HEK293 (cell line): ENCODE results near the gene NGB.

ENCODE experiments used
- CTCF ChIA-PET: fragments of 350-600 bp; formaldehyde crosslinking; extraction: SDS; loops from one replicate; lab custom pipeline; 2021; ENCODE audit warnings: antibody characterized with exemption; lab: Yijun Ruan, JAX
- POLR2A ChIA-PET: fragments of 300-600 bp; formaldehyde crosslinking; extraction: SDS; loops from one replicate; lab custom pipeline; 2020; ENCODE audit warnings: antibody characterized with exemption, inconsistent platforms; lab: Yijun Ruan, JAX
- H3K27ac ChIP-seq: fragments of 200-500 bp; sonication (Bioruptor generic); 2 replicates; pipeline ENCODE4 v1.5.1; 2014; ENCODE audit warnings: low read depth, low read length, control low read depth, inconsistent platforms; ENCODE audit errors: extremely low read depth
- H3K36me3 ChIP-seq, 2 experiments: fragments of 200-500 bp in 1 of 2; sonication (Bioruptor generic) in 1 of 2; 1 replicate in 1 of 2; 2 replicates in 1 of 2; pipeline ENCODE4 v1.5.1; 2014 to 2017; ENCODE audit warnings: inconsistent platforms in 2 of 2, low read length in 2 of 2; ENCODE audit not compliant: control insufficient read depth in 2 of 2, insufficient read depth in 1 of 2
- H3K4me1 ChIP-seq: fragments of 200-500 bp; sonication (Bioruptor generic); 2 replicates; pipeline ENCODE4 v1.5.1; 2014; ENCODE audit warnings: mild to moderate bottlenecking, low read length, inconsistent platforms; ENCODE audit not compliant: control insufficient read depth, insufficient read depth
- H3K4me3 ChIP-seq: 2 replicates; pipeline ENCODE4 v1.5.1; 2011; ENCODE audit warnings: low read depth, mild to moderate bottlenecking, control low read depth, low read length, moderate library complexity
- H3K9me3 ChIP-seq: fragments of 200-500 bp; sonication (Bioruptor generic); 2 replicates; pipeline ENCODE4 v1.5.1; 2014; ENCODE audit warnings: low read depth, low read length, inconsistent platforms; ENCODE audit not compliant: control insufficient read depth, insufficient read depth
- FEZF1 ChIP-seq: fragments of 450-650 bp; formaldehyde crosslinking; IDR thresholded peaks from 2 replicates; pipeline ENCODE4 v1.5.1; 2016; ENCODE audit warnings: missing biosample characterization, missing genetic modification characterization
- GLI2 ChIP-seq: fragments of 450-650 bp; formaldehyde crosslinking; IDR thresholded peaks from 2 replicates; pipeline ENCODE4; 2017; ENCODE audit warnings: missing biosample characterization, missing genetic modification characterization, low read depth, borderline replicate concordance
- MYNN ChIP-seq: fragments of 450-650 bp; formaldehyde crosslinking; IDR thresholded peaks from 2 replicates; pipeline ENCODE4 v1.5.1; 2016; ENCODE audit warnings: missing biosample characterization, missing genetic modification characterization, borderline replicate concordance
- MZF1 ChIP-seq: fragments of 450-650 bp; formaldehyde crosslinking; IDR thresholded peaks from 2 replicates; pipeline ENCODE4 v1.5.1; 2017; ENCODE audit warnings: missing biosample characterization, missing genetic modification characterization, borderline replicate concordance
- RBAK ChIP-seq: fragments of 450-650 bp; formaldehyde crosslinking; IDR thresholded peaks from 2 replicates; pipeline ENCODE4 v1.5.1; 2016; ENCODE audit warnings: missing biosample characterization, missing genetic modification characterization
- REPIN1 ChIP-seq: fragments of 450-650 bp; formaldehyde crosslinking; IDR thresholded peaks from 2 replicates; pipeline ENCODE4 v1.5.1; 2017; ENCODE audit warnings: missing biosample characterization, missing genetic modification characterization, low read depth
- ZBTB1 ChIP-seq: fragments of 450-650 bp; formaldehyde crosslinking; IDR thresholded peaks from 2 replicates; pipeline ENCODE4 v1.5.1; 2016; ENCODE audit warnings: missing biosample characterization, missing genetic modification characterization
- ZFHX2 ChIP-seq: fragments of 450-650 bp; formaldehyde crosslinking; conservative IDR thresholded peaks from 2 replicates; pipeline ENCODE4 v1.5.1; 2016; ENCODE audit warnings: missing biosample characterization, missing genetic modification characterization
- ZNF140 ChIP-seq: fragments of 450-650 bp; formaldehyde crosslinking; IDR thresholded peaks from 2 replicates; pipeline ENCODE4 v1.5.1; 2016; ENCODE audit warnings: missing biosample characterization, missing genetic modification characterization
- ZNF174 ChIP-seq: fragments of 450-650 bp; formaldehyde crosslinking; IDR thresholded peaks from 2 replicates; pipeline ENCODE4 v1.5.0; 2017; ENCODE audit warnings: missing biosample characterization, mild to moderate bottlenecking, missing genetic modification characterization
- ZNF248 ChIP-seq: fragments of 450-650 bp; formaldehyde crosslinking; IDR thresholded peaks from 2 replicates; pipeline ENCODE4 v1.5.1; 2017; ENCODE audit warnings: missing biosample characterization, missing genetic modification characterization
- ZNF324 ChIP-seq: fragments of 450-650 bp; formaldehyde crosslinking; IDR thresholded peaks from 2 replicates; pipeline ENCODE4 v1.5.1; 2016; ENCODE audit warnings: missing biosample characterization, missing genetic modification characterization
- ZNF341 ChIP-seq: fragments of 450-650 bp; formaldehyde crosslinking; IDR thresholded peaks from 2 replicates; pipeline ENCODE4; 2016; ENCODE audit warnings: low read depth, missing biosample characterization, missing genetic modification characterization
- ZNF366 ChIP-seq: fragments of 450-650 bp; formaldehyde crosslinking; conservative IDR thresholded peaks from 2 replicates; pipeline ENCODE4 v1.5.1; 2016; ENCODE audit warnings: missing biosample characterization, missing genetic modification characterization
- ZNF416 ChIP-seq: fragments of 450-650 bp; formaldehyde crosslinking; IDR thresholded peaks from 2 replicates; pipeline ENCODE4 v1.5.1; 2016; ENCODE audit warnings: missing biosample characterization, missing genetic modification characterization
- ZNF600 ChIP-seq: fragments of 450-650 bp; formaldehyde crosslinking; IDR thresholded peaks from 2 replicates; pipeline ENCODE4 v1.5.1; 2016; ENCODE audit warnings: missing biosample characterization, missing genetic modification characterization
- ZSCAN23 ChIP-seq: fragments of 450-650 bp; formaldehyde crosslinking; IDR thresholded peaks from 2 replicates; pipeline ENCODE4 v1.5.1; 2016; ENCODE audit warnings: missing biosample characterization, missing genetic modification characterization
- TF ChIP-seq, protein P1 (sequence below): sonication (generic); formaldehyde crosslinking; IDR thresholded peaks from 2 replicates; pipeline ENCODE4 v1.8.1; 2022; ENCODE audit warnings: mild to moderate bottlenecking, moderate library complexity, missing genetic modification reagents
- TF ChIP-seq, protein P2 (sequence below): fragments of 450-650 bp; IDR thresholded peaks from 2 replicates; pipeline ENCODE4 v1.5.1; 2018; ENCODE audit warnings: missing biosample characterization, mild to moderate bottlenecking, missing genetic modification characterization
- TF ChIP-seq, protein P3 (sequence below): fragments of 450-650 bp; formaldehyde crosslinking; IDR thresholded peaks from 2 replicates; pipeline ENCODE4 v1.5.1; 2016; ENCODE audit warnings: missing biosample characterization, missing genetic modification characterization
- TF ChIP-seq, protein P4 (sequence below): fragments of 450-650 bp; formaldehyde crosslinking; IDR thresholded peaks from 2 replicates; pipeline ENCODE4 v1.5.1; 2017; ENCODE audit warnings: missing biosample characterization, missing genetic modification characterization

The NGB gene

DNA sequence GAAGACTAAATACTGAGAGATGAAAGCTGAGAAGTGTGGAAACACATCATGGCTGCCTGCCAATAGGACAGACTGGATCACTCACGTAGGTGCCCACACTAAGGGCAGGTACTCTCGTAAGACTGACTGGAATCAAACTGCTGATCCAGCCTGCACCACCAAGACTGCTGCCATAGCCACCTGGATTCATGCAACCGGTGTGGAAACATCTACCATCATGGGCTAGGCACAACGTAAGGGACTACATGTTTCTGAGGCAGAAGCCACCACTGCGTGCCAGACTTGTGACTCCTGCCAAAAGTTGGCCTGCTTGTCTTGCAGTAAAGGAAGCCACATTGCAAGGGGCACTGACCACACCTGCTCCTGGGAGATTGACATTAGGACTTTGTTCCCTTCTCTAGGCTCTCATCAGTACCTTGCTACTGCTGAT lies 45.9 kb upstream of the NGB start:
- H3K36me3 ChIP-seq: no peaks in the 10 kb centered on the region
- TF ChIP-seq MZF1 (no peak), ZNF600 (tag by site-specific recombination) (peak; percentile 21; the same call in 1 of the 2 replicates)
- H3K4me1 ChIP-seq: peaks cover 31% of the 10 kb centered on the region
- H3K9me3 ChIP-seq: no peaks in the 10 kb centered on the region
- H3K27ac ChIP-seq: no peak overlapping the region; the same call in 1 of the 2 replicates
- ChIA-PET CTCF (interaction anchor here (0.6 to 6.8 kb wide), 16 partner anchors 14 to 444 kb away, joined by 3 to 293 read pairs (median 6); partner anchors contain the start of genes SAMD15 and TMED8), POLR2A (interaction anchor here (0.6 to 1.9 kb wide), 4 partner anchors 9 to 173 kb away, joined by 3 to 7 read pairs (median 6); partner anchors contain the start of genes SAMD15 and TMED8)
- H3K4me3 ChIP-seq: no peak overlapping the region

DNA sequence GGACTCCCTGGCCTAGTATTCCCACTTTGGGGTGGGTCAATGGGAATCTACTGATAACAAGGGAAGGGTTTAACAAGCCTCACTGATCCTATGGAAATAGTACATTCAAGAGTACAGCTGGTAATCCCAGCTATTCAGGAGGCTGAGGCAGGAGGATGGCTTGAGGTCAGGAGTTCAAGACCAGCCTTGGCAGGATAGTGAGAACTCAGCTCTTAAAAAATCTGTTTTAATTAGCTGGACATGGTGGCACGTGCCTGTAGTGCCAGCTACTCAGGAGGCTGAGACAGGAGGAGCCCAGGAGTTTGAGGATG lies 45.1 kb upstream of the NGB start:
- no peak for TF ChIP-seq ZNF174 (tag by site-specific recombination)
- TF ChIP-seq REPIN1 (tag by site-specific recombination): no peak
- no peak for TF ChIP-seq ZNF140 (tag by site-specific recombination)
- TF ChIP-seq, protein P1, sequence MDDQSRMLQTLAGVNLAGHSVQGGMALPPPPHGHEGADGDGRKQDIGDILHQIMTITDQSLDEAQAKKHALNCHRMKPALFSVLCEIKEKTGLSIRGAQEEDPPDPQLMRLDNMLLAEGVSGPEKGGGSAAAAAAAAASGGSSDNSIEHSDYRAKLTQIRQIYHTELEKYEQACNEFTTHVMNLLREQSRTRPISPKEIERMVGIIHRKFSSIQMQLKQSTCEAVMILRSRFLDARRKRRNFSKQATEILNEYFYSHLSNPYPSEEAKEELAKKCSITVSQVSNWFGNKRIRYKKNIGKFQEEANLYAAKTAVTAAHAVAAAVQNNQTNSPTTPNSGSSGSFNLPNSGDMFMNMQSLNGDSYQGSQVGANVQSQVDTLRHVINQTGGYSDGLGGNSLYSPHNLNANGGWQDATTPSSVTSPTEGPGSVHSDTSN (CRISPR knock-in tag): no peak
- no peak for TF ChIP-seq FEZF1 (tag by site-specific recombination)
- no peak for TF ChIP-seq GLI2 (tag by site-specific recombination)
- TF ChIP-seq, protein P2, sequence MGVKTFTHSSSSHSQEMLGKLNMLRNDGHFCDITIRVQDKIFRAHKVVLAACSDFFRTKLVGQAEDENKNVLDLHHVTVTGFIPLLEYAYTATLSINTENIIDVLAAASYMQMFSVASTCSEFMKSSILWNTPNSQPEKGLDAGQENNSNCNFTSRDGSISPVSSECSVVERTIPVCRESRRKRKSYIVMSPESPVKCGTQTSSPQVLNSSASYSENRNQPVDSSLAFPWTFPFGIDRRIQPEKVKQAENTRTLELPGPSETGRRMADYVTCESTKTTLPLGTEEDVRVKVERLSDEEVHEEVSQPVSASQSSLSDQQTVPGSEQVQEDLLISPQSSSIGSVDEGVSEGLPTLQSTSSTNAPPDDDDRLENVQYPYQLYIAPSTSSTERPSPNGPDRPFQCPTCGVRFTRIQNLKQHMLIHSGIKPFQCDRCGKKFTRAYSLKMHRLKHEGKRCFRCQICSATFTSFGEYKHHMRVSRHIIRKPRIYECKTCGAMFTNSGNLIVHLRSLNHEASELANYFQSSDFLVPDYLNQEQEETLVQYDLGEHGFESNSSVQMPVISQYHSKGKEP (tag by site-specific recombination): no peak
- TF ChIP-seq MYNN: no peak
- no peak for TF ChIP-seq ZNF341 (tag by site-specific recombination)
- TF ChIP-seq ZNF324 (tag by site-specific recombination): no peak
- TF ChIP-seq, protein P3, sequence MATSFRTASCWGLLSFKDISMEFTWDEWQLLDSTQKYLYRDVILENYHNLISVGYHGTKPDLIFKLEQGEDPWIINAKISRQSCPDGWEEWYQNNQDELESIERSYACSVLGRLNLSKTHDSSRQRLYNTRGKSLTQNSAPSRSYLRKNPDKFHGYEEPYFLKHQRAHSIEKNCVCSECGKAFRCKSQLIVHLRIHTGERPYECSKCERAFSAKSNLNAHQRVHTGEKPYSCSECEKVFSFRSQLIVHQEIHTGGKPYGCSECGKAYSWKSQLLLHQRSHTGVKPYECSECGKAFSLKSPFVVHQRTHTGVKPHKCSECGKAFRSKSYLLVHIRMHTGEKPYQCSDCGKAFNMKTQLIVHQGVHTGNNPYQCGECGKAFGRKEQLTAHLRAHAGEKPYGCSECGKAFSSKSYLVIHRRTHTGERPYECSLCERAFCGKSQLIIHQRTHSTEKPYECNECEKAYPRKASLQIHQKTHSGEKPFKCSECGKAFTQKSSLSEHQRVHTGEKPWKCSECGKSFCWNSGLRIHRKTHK: no peak
- no peak for TF ChIP-seq ZFHX2 (tag by site-specific recombination)
- no peak for TF ChIP-seq ZNF366 (tag by site-specific recombination)
- TF ChIP-seq ZNF248 (tag by site-specific recombination): no peak
- no peak for TF ChIP-seq ZBTB1 (tag by site-specific recombination)
- TF ChIP-seq ZSCAN23 (tag by site-specific recombination): no peak
- TF ChIP-seq ZNF416: no peak
- no peak for TF ChIP-seq RBAK (tag by site-specific recombination)
- TF ChIP-seq, protein P4, sequence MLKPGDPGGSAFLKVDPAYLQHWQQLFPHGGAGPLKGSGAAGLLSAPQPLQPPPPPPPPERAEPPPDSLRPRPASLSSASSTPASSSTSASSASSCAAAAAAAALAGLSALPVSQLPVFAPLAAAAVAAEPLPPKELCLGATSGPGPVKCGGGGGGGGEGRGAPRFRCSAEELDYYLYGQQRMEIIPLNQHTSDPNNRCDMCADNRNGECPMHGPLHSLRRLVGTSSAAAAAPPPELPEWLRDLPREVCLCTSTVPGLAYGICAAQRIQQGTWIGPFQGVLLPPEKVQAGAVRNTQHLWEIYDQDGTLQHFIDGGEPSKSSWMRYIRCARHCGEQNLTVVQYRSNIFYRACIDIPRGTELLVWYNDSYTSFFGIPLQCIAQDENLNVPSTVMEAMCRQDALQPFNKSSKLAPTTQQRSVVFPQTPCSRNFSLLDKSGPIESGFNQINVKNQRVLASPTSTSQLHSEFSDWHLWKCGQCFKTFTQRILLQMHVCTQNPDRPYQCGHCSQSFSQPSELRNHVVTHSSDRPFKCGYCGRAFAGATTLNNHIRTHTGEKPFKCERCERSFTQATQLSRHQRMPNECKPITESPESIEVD (tag by site-specific recombination): no peak
- peaks cover 31% of the 10 kb centered on the region for H3K4me1 ChIP-seq
- ChIA-PET POLR2A (interaction anchor here (0.6 to 1.9 kb wide), 8 partner anchors 9 to 173 kb away, joined by 3 to 15 read pairs (median 4); partner anchors contain the start of genes SAMD15 and TMED8), CTCF (interaction anchor here (0.5 to 6.8 kb wide), 36 partner anchors 8 to 728 kb away, joined by 3 to 293 read pairs (median 4); partner anchors contain the start of genes SAMD15 and TMED8)
- no peak overlapping the region for H3K4me3 ChIP-seq
- no peaks in the 10 kb centered on the region for H3K36me3 ChIP-seq
- H3K9me3 ChIP-seq: no peaks in the 10 kb centered on the region
- no peak overlapping the region for H3K27ac ChIP-seq
